Smooth muscle cell (in vitro differentiated cells): Measurements from ENCODE around the gene KLHL18. TPM values are rescaled to one million over a fixed set of nuclear protein-coding genes. Genes with fewer than 3 reads are reported as not detected.

ENCODE experiments used
- DNase-seq: peaks from one replicate; lab custom pipeline; 2025; ENCODE audit not compliant: unreplicated experiment; lab: John Stamatoyannopoulos, UW
- H2AFZ ChIP-seq: fragments of 200-600 bp; sonication (generic); 2 replicates; pipeline ENCODE4 v1.6.0; 2016; ENCODE audit warnings: antibody characterized with exemption, low read depth, mild to moderate bottlenecking
- H3F3A ChIP-seq: fragments of 200-600 bp; sonication (generic); 2 replicates; pipeline ENCODE4 v1.6.0; 2017; ENCODE audit warnings: antibody characterized with exemption, low read depth
- H3K27ac ChIP-seq: fragments of 200-600 bp; sonication (generic); 2 replicates; pipeline ENCODE4 v1.5.1; 2016; ENCODE audit warnings: low read depth, mild to moderate bottlenecking
- H3K27me3 ChIP-seq: fragments of 200-600 bp; sonication (generic); 2 replicates; pipeline ENCODE4 v1.6.1; 2016; ENCODE audit warnings: low read depth, mild to moderate bottlenecking
- H3K36me3 ChIP-seq: fragments of 200-600 bp; sonication (generic); 2 replicates; pipeline ENCODE4 v1.5.1; 2016; ENCODE audit warnings: low read depth
- H3K4me1 ChIP-seq: fragments of 200-600 bp; sonication (generic); 2 replicates; pipeline ENCODE4 v1.5.1; 2016; ENCODE audit warnings: low read depth
- H3K4me2 ChIP-seq: fragments of 200-600 bp; sonication (generic); 2 replicates; pipeline ENCODE4 v1.6.0; 2016; ENCODE audit warnings: mild to moderate bottlenecking
- H3K4me3 ChIP-seq: fragments of 200-600 bp; sonication (generic); 2 replicates; pipeline ENCODE4 v1.5.1; 2016; ENCODE audit warnings: mild to moderate bottlenecking
- H3K79me2 ChIP-seq: fragments of 200-600 bp; sonication (generic); 2 replicates; pipeline ENCODE4 v1.6.0; 2016; ENCODE audit warnings: low read depth, mild to moderate bottlenecking
- H3K9ac ChIP-seq: fragments of 200-600 bp; sonication (generic); 2 replicates; pipeline ENCODE4 v1.6.0; 2016; ENCODE audit warnings: low read depth
- H3K9me3 ChIP-seq: fragments of 200-600 bp; sonication (generic); replicated peaks from 2 replicates; pipeline ENCODE4 v1.5.1; 2016; ENCODE audit warnings: low read depth
- H4K20me1 ChIP-seq: fragments of 200-600 bp; sonication (generic); 2 replicates; pipeline ENCODE4 v1.6.0; 2016; ENCODE audit warnings: low read depth
- WGBS: methylation state at CpG from one replicate; pipeline ENCODE4 v1.1.7; 2016; ENCODE audit warnings: low lambda C conversion rate; 5-methylcytosine and 5-hydroxymethylcytosine counted together
- polyA plus RNA-seq: library from polyadenylated mRNA; unstranded; fragments of >200 nt; fragmentation: Nextera tagmentation; extraction: Ambion mirVana; gene quantifications from 2 replicates; pipeline ENCODE4 v1.2.1, GENCODE V29; 2016
- total RNA-seq: library from RNA; depleted of rRNA; stranded (reverse); fragments of >200 nt; gene quantifications from 2 replicates; pipeline ENCODE4 v1.2.3, GENCODE V29; 2014
- TF ChIP-seq, protein P1 (sequence below): fragments of 200-600 bp; sonication (generic); IDR thresholded peaks from 2 replicates; pipeline ENCODE4 v1.5.1; 2017; ENCODE audit warnings: borderline replicate concordance, mild to moderate bottlenecking, antibody characterized with exemption; ENCODE audit not compliant: insufficient read depth, poor library complexity, severe bottlenecking

The KLHL18 gene
- total and polyA plus RNA-seq, 2 experiments from 2014 or later: 17.6 to 17.8 TPM

DNA sequence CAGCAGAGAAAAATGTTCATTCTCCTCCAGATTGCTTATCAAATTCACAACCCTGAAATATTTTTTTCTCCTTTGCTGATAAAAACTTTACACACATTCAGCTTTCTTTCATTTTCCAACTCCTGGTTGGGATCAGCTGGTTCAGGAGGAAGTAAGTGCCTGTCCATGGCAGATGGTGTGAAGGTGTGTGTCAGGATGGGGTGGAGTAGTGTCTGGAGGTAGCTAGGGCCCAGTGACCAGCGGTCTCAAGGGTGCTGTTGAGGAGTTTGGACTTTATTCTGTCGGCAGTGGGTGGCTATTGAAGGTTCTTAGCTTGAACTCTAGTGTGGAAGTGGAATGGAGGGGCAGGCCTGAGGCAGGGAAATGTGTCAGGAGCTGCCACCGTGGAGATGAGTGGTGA, 51.2 kb downstream of the KLHL18 start:
- WGBS: 81% methylated on average over 3 of the region's 3 CpGs
- Histone ChIP-seq H3K79me2 (no peaks in the 10 kb centered on the region), H3K4me1 (no peaks in the 10 kb centered on the region), H3K36me3 (peaks cover 7% of the 10 kb centered on the region), H3K27ac (no peak overlapping the region), H3K4me3 (no peak overlapping the region), H3K9ac (no peak overlapping the region), H3K27me3 (no peaks in the 10 kb centered on the region), H4K20me1 (no peaks in the 10 kb centered on the region), H2AFZ (no peak overlapping the region), H3K9me3 (no peaks in the 10 kb centered on the region), H3K4me2 (no peak overlapping the region), H3F3A (no peaks in the 10 kb centered on the region)
- TF ChIP-seq, protein P1, sequence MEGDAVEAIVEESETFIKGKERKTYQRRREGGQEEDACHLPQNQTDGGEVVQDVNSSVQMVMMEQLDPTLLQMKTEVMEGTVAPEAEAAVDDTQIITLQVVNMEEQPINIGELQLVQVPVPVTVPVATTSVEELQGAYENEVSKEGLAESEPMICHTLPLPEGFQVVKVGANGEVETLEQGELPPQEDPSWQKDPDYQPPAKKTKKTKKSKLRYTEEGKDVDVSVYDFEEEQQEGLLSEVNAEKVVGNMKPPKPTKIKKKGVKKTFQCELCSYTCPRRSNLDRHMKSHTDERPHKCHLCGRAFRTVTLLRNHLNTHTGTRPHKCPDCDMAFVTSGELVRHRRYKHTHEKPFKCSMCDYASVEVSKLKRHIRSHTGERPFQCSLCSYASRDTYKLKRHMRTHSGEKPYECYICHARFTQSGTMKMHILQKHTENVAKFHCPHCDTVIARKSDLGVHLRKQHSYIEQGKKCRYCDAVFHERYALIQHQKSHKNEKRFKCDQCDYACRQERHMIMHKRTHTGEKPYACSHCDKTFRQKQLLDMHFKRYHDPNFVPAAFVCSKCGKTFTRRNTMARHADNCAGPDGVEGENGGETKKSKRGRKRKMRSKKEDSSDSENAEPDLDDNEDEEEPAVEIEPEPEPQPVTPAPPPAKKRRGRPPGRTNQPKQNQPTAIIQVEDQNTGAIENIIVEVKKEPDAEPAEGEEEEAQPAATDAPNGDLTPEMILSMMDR: no peak
- no peak for DNase-seq

DNA sequence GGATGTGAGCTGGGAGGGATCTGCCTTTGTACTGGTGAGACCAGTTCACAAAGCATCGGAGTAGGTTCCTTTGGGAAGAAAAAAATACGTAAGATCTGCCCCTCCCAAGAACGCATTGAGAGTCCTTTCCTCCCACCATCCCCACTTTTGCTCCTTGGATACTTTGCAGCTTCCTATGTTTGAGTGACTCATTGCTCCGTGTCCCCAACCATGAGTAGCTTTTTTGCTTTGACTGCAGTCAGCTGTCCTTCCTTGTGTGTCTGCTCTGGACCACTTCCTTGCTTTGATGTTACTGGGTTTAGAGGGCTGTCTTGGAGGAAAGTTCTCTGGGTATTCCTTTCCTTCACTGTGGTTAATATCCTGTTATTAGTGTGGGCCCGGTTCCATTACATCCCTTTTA, 54.9 kb downstream of the KLHL18 start:
- H3K36me3 ChIP-seq: no peaks in the 10 kb centered on the region
- no peaks in the 10 kb centered on the region for H4K20me1 ChIP-seq
- no peaks in the 10 kb centered on the region for H3K4me1 ChIP-seq
- DNase-seq: no peak
- H3F3A ChIP-seq: no peaks in the 10 kb centered on the region
- H3K9ac ChIP-seq: no peak overlapping the region
- H3K4me3 ChIP-seq: no peak overlapping the region
- 77% methylated on average over 5 of the region's 5 CpGs for WGBS
- H3K27me3 ChIP-seq: no peaks in the 10 kb centered on the region
- H3K9me3 ChIP-seq: no peaks in the 10 kb centered on the region
- no peaks in the 10 kb centered on the region for H3K79me2 ChIP-seq
- no peak overlapping the region for H2AFZ ChIP-seq
- H3K27ac ChIP-seq: no peak overlapping the region
- TF ChIP-seq, protein P1: no peak
- no peak overlapping the region for H3K4me2 ChIP-seq

DNA sequence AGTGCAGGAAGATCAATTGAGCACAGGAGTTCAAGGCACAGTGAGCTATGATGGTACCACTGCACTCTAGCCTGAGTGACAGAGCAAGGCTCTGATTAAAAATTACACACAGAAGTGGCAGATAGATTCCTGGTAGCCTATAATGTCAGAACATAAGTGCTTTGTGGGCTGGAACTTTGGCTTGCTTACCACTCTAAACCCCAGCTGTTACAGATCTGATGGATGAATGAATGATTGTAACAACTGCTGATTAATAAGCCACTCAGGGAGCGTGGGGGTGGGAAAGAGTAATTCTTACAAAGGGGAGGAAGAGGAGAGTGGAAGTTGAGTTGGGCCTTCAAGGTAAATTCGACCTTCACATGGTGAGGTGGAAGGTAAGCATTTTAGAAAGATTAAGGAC, 57.2 kb downstream of the KLHL18 start:
- H3F3A ChIP-seq: no peaks in the 10 kb centered on the region
- H3K4me2 ChIP-seq: no peak overlapping the region
- H3K27me3 ChIP-seq: no peaks in the 10 kb centered on the region
- H3K4me3 ChIP-seq: no peak overlapping the region
- H3K9me3 ChIP-seq: no peaks in the 10 kb centered on the region
- no peak overlapping the region for H3K27ac ChIP-seq
- no peaks in the 10 kb centered on the region for H3K4me1 ChIP-seq
- H3K36me3 ChIP-seq: no peaks in the 10 kb centered on the region
- no peak overlapping the region for H3K9ac ChIP-seq
- 97% methylated on average over 2 of the region's 2 CpGs for WGBS
- no peak overlapping the region for H2AFZ ChIP-seq
- no peak for DNase-seq
- no peaks in the 10 kb centered on the region for H4K20me1 ChIP-seq
- TF ChIP-seq, protein P1: no peak
- H3K79me2 ChIP-seq: no peaks in the 10 kb centered on the region

DNA sequence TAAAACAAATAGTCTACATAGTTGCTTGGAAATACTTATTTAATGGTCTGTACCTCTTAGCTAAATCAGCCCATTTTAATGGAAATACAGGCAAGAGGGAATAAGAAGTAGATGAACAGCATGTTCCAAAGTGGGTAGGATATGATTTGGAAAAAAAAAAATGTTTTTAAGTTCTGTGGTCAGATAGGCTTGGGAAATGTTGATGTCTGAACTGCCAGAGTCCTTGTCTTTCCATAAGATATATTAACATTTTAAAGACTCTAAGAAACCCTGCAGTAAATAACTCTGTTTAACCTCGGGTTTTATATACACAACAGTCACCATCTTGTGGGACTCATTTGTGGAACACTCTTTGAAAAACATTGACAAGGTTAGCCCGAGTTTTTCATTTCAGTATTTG, 58.1 kb downstream of the KLHL18 start:
- Histone ChIP-seq H3K9me3 (no peaks in the 10 kb centered on the region), H3K4me1 (no peaks in the 10 kb centered on the region), H3K27ac (no peak overlapping the region), H3K9ac (no peak overlapping the region), H3K79me2 (no peaks in the 10 kb centered on the region), H3K4me2 (no peak overlapping the region), H2AFZ (no peak overlapping the region), H3F3A (peaks cover 2% of the 10 kb centered on the region), H3K36me3 (no peaks in the 10 kb centered on the region), H3K4me3 (no peak overlapping the region), H3K27me3 (no peaks in the 10 kb centered on the region), H4K20me1 (no peaks in the 10 kb centered on the region)
- DNase-seq: no peak
- TF ChIP-seq, protein P1: no peak
- 94% methylated on average over 2 of the region's 2 CpGs for WGBS
